NCI-H1930 (cell line): ENCODE data around the gene AADACL4.
"Not testable (repeated sequence)": the region's sequence is repeated elsewhere in the genome, so short reads cannot be mapped to it uniquely, and the experiment has no call there.

ENCODE experiments used
- DNase-seq, 2 experiments: peaks; one replicate each; lab custom pipeline; 2025; lab: John Stamatoyannopoulos, UW

AADACL4 gene

GRCh38 chr1:12658531-12659453 lies 14.9 kb downstream of the AADACL4 start:
- peak; percentile 49 to 79 for DNase-seq

- no peak for DNase-seq
These were observed 17.8 kb downstream of the AADACL4 start for GRCh38 chr1:12661606-12662219.

- no peak for DNase-seq
These were observed 18.7 kb downstream of the AADACL4 start for GRCh38 chr1:12662556-12662955.

GRCh38 chr1:12665511-12665910 lies 21.6 kb downstream of the AADACL4 start:
- DNase-seq, result no peak

- DNase-seq, result no peak
These were observed 22.4 kb downstream of the AADACL4 start for GRCh38 chr1:12666141-12666735.

GRCh38 chr1:12669529-12670068 lies 25.7 kb downstream of the AADACL4 start:
- DNase-seq, result no peak

GRCh38 chr1:12674358-12674757 lies 30.5 kb downstream of the AADACL4 start:
- no peak for DNase-seq

GRCh38 chr1:12676122-12676521 lies 32.2 kb downstream of the AADACL4 start:
- DNase-seq, result not testable (repeated sequence)

- no peak for DNase-seq
These were observed 33.7 kb downstream of the AADACL4 start for GRCh38 chr1:12677565-12677964.

- no peak for DNase-seq
These were observed 34.5 kb downstream of the AADACL4 start for GRCh38 chr1:12678350-12678749.

GRCh38 chr1:12678820-12679219 lies 34.9 kb downstream of the AADACL4 start:
- no peak for DNase-seq

GRCh38 chr1:12690156-12690555 lies 46.3 kb downstream of the AADACL4 start:
- no peak for DNase-seq

GRCh38 chr1:12692967-12693782 lies 49.3 kb downstream of the AADACL4 start:
- DNase-seq, result no peak

- DNase-seq, result no peak
These were observed 52.8 kb downstream of the AADACL4 start for GRCh38 chr1:12696658-12697057.

GRCh38 chr1:12697397-12697796 lies 53.5 kb downstream of the AADACL4 start:
- no peak for DNase-seq

- no peak for DNase-seq
These were observed 60.1 kb downstream of the AADACL4 start for GRCh38 chr1:12703821-12704451.

GRCh38 chr1:12706061-12706460 lies 62.2 kb downstream of the AADACL4 start:
- no peak for DNase-seq

- DNase-seq, result no peak
These were observed 64.7 kb downstream of the AADACL4 start for GRCh38 chr1:12708396-12709090.

- no peak for DNase-seq
These were observed 65.2 kb downstream of the AADACL4 start for GRCh38 chr1:12709091-12709491.

- no peak for DNase-seq
These were observed 65.8 kb downstream of the AADACL4 start for GRCh38 chr1:12709696-12710095.

GRCh38 chr1:12711536-12711935 lies 67.7 kb downstream of the AADACL4 start:
- no peak for DNase-seq
